SH-SY5Y (cell line): Measurements from ENCODE around the gene MTSS2.

Experiments used
- GATA2 ChIP-seq: IDR thresholded peaks from 2 replicates; pipeline ENCODE4 v1.6.1; 2011; ENCODE audit warnings: mild to moderate bottlenecking, low read depth, low read length
- GATA3 ChIP-seq: IDR thresholded peaks from 2 replicates; pipeline ENCODE4 v1.6.1; 2011; ENCODE audit warnings: low read depth, mild to moderate bottlenecking, low read length, moderate library complexity

GRCh38 chr16:70650216-70650615 is 35.6 kb downstream of the MTSS2 start:
- TF ChIP-seq GATA2 (no peak), GATA3 (no peak)
